Measurements from ENCODE around the gene OR4K5.
"Not testable (repeated sequence)": the region's sequence is repeated elsewhere in the genome, so short reads cannot be mapped to it uniquely, and the experiment has no call there.

OR4K5 gene, protein sequence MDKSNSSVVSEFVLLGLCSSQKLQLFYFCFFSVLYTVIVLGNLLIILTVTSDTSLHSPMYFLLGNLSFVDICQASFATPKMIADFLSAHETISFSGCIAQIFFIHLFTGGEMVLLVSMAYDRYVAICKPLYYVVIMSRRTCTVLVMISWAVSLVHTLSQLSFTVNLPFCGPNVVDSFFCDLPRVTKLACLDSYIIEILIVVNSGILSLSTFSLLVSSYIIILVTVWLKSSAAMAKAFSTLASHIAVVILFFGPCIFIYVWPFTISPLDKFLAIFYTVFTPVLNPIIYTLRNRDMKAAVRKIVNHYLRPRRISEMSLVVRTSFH

DNA sequence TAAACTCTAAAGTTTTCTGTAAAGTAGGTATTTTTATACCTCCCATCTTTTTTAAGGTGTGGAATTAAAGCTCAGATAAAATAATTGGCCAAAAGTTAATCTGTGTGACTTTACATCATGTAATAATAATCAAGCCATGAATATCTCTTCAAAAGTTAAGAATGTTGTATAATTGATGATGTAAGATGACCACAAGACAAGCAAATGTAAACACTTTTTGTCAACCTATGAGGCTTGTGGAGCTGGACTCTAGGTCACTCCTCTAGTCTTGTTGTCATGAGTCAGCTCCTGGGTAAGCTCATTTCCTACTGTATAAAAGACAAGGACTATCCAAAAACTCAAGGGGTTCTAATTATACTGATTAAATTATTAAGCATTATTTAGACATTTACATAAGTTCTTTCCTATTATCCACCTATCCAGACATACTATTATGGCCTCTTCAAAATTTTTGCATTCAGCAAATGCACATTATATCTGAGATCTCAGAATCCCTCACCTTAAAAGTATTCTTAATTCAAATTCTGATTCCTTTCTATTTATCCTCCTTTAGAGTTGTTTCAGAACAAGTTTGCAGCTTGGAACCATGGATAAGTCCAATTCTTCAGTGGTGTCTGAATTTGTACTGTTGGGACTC lies at the start of gene OR4K5:
TSS of gene OR4K5 (plus strand) at position 587 of the 637 bp plus-strand sequence. CDS start at position 587, 0 bp downstream.
- no peak for DNase-seq

DNA sequence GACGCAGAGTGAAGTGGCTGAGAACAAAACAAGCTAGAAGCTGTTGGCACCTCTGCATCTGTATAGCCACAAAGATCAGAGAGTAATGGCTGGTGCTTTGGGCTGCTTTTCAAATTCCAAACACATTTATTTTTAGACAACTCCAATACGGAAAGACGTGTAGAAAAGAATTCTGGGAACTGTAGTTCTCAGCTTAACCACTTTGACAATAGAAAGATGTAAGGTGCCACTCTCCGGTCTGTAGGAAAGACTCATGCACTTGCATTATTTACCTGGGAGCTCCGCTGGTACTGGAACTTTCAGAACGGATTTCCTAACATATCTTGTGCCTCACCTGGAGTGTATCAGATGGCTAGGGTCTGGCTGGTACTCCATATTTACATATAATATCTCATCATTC lies 47.2 kb upstream of the OR4K5 start:
- no peak for DNase-seq

DNA sequence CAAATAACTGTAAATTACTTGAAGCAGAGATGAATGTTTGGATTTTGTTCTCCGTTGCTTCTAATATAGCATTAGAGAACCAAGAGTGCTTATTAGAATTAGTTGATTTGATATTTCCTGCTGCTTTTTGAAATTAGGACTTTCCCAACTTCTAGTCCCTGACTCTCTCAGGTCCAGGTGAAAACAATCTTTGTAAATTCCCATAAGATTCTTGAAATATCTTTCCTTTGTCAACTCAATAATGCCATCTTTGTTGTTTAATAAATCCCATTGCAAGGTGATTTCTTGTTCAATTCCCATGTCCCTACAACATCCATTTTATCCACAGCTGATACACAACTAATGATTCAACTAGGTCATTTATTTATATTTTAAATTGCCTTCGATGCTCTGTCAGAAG lies 45.6 kb upstream of the OR4K5 start, which contains the start of gene OR4K2:
TSS of gene OR4K2 (plus strand) at position 301 of the 400 bp plus-strand sequence. CDS start 1,126 bp downstream, outside the sequence.
- DNase-seq = no peak

DNA sequence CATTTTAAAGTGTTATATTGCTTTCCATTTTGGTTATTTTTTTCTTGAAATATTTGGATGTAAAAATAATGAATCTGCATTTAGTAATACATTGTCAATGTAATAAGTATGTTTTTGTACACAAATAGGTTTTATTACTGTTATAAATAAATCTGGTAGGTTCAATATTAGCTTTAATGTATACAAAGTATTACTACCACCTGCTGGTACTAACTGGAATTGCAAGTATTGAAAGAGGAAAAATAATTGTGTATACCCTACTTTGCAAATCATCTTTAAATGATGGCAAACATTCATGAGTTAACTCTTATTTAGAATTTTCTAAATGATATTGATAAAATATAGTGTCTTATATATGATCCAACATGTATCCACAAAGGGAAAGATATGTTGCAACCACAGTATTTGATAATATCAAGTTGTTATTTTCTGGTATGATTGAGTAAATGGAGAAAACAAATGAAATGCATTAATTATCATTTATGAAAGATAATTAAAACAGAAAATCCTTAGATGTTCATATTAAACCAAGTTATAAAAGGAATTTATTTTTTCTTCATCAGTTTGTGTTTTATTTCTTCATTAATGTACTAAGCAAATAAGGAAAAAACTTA lies 42.3 kb upstream of the OR4K5 start:
- peak; percentile 24 for DNase-seq

DNA sequence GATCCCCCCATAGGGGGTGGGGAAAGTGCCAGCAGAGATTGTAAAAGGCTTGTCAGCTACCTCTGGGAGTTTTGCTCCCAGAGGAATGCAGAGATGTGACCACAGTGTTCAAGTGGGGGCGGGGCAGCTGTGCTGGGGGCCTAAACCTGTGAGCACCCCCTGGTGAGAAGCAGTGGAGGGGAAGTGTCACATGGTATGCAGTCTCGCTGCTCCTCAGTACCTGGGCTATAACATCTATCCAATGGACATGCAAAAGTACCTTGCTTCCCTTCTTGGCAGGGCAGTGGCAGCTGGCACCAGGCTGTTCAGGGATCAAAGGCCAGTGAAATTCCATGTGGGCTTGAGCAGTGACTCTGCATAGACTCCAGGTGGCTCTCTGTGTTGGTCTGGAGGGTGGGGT lies 25.1 kb upstream of the OR4K5 start:
- no peak for DNase-seq

DNA sequence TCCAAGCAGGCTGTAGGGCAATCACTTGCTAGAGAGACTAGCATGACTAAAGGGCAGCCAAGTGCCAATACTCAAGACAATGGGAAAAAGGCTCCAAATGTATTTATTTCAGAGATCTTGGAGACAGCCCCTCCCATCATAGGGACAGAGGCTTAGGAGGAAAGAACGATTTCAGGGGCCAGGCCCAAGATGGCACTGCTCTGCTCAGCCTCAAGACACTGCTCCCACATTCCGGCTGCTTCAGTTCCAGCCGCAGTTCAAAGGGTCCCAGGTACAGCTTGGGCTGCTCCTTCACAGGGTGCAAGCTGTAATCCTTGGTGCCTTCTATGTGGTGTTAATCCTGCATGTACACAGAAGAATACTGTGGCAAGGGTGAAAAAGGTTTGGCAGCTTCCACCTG lies 19.4 kb upstream of the OR4K5 start:
- no peak for DNase-seq

DNA sequence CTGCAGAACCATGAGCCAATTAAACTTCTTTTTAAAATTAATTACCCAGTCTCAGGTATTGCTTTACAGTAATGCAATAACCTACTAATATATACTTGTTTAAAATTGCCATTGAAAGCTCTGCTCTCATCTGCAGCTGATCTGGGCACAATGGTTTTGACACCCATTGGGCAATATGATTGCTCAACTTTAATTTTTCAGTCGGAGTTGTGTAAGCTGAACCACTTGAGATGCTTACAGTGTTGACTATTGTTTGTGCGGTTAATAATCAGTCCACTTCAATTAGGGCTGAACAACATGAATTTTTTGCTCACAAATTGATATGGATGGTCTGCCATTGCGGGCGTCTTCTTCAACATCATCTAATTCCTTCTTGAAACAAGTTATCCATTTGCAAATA lies 18.0 kb upstream of the OR4K5 start:
- no peak for DNase-seq

DNA sequence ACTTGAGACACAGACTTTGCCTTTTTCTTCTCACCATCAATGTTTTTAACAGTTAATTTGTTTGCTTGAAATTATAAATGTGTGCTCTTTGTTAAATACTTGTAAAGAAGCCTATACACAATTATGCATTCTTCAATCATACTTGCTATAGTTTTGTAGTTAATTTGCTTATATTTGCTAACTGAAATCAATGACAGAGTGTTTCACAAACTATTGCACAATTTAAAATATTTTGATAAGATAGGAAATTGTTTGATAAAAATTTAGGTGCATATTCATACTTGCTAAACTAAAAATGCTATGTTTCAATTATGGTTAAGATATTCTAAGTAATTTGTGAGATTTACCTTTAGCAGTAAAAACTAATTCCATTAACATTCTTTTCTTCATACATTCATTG lies 13.7 kb upstream of the OR4K5 start:
- no peak for DNase-seq

DNA sequence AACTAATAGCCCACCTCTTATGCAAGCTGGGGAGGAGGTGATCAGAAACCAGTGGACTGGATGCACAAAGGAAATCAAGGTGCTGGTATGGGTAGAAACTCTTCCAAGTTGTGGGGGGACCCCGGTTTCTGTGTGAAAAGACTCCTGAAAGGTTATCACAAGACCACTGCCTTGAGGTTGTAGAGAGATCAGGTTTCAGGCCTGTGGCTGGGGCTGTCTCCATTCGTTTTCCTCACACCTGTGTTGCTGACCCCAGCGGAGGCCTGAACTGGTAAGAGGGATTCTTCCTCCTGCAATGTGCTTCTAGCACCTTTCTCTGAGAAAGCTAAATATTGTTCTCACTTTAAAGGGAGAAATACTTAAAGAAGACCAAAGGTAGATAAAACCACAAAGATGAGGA lies 9.3 kb upstream of the OR4K5 start:
- no peak for DNase-seq

DNA sequence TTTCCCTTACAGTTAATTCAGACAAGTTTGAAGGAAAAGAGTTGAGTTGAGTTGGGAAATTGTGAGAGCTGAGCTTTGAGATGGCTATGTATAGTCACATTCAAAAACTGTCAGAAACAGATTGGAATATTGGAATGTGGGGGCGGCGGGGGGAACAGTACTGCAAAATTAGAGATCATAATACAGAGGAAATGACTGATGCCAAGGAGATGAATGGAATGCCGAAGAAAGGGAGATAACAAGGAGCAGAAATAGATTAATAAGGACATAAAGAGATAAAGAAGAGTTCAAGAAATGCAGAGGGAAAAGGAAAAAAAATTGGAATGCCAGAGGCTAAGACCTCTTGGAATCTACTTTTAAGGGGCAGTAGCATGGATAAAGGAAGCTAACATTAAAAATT lies 3.2 kb upstream of the OR4K5 start:
- DNase-seq = no peak

DNA sequence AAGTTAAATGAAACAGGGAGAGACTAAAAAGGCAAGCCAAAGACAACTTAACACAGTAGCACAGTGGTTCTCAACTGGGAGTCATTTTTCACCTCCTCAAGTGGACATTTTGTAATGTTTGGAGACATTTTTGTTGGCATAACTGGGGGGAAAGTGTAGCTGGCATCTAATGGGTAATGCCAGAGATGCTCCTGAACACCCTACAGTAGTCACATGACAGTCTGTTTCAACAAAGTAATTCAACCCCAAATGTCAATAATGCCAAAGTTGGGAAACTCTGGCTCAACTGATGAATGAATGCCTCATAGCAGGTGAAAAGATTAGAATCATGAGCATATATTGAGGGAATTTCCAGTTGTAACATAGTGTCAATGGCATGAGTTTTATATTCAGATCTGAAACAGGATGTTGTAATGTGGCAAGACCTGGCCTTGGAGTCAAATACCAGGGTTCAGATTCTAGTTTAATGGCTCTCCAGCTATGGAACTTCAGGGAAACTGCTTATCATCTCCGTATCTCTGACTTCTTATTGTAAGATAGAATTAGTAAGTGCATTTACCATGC lies 2.4 kb upstream of the OR4K5 start:
- DNase-seq = no peak

DNA sequence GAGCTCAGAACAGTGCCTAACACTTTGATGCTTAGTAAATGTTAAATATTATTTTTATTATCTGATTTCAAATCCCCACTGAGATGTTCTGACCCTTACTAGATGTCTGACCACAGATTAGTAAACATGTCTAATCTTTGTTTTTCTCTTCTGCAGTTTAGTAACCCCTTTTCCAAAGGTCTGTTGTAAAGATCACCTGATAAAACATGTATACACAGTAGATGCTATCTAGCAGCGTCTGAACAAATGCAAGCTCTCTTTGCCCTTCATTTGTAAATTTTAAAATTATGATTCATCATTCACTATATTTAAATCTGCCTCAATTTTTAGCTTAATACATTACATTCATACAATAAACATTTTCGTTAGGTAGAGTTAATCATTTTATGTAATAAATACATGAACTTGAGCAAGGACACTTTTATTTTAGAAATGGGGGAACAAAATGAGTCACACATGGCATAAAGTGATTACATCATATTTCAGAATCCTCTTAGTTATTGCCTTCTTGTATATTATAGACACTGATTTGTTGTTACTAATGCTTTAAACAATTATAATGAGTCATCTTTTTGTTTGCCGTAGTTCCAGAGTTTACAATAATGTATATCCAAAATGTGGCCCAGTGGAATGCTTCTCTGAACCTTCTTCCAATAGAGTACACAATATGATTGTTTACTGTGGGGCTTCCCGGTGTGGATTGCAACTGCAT lies 1.7 kb upstream of the OR4K5 start:
- DNase-seq = no peak

DNA sequence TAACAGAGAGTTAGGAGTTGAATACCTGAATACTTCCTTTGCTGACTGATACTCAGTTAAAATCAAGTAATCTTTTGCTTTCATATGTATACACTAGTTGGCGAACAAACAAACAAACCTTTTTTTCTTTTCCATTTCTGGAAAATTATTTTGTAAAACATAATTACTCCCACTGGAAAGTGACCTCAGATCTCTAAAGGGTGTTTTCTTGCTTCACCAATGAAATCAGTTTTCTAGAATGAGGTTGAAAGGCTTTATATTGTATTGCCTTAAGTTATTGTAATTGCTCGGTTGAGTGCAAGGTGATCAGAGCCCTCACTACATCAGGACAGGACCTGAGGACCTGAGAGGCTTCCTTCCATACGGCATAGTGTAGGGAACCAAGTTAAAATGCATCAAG lies 10.2 kb downstream of the OR4K5 start, which contains the start of gene OR4K1:
TSS of gene OR4K1 (plus strand) at position 301 of the 400 bp plus-strand sequence. CDS start 4,750 bp downstream, outside the sequence.
- no peak for DNase-seq

DNA sequence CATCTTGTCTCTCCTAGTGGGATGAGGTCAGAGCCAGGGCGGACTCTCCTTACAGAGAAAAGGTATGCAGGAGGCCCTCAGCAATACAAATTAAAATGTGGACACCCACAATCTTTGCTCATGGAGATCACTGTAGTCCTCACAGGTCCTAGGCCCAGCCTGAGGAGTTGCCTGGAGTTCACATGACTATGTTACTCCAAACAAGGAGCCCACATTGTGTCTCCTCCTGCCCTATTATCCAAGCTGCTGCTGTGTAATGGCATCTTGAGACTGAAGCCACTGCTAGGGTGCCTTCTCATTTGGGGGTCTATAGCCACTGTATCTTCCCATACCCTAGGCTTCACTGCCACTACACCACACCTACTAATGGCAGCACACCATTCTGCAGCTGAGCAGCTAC lies 21.3 kb downstream of the OR4K5 start:
- DNase-seq = no peak

DNA sequence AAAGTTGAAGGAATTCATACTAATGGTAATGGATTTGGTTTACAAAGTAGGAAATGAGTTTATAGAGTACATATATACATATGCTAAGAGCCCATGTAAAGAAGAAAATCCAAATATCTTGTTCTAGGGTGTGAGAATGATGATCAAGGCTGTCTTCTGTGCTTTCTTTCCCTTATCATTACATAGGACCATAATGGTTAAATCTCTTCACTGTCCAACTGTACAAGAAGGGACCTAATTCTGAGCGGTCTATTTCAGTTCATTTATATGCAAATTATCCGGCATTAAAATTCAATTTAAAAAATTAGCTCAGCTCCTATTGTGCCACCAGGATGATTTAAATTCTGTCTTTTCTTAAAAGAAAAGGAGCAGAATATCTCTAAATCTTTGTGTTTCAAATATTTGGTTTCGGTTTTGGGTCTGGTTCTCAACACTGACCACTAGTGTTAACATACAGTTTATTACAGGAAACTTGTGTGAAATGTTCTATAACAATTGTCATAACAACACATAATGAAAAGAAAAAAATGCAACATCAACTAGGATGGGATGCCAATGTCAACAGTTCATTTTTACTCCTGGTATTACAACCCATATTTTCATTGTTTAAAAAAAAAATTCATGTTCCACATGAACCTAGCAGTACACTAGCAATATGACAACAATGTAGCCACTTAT lies 27.1 kb downstream of the OR4K5 start:
- no peak for DNase-seq

DNA sequence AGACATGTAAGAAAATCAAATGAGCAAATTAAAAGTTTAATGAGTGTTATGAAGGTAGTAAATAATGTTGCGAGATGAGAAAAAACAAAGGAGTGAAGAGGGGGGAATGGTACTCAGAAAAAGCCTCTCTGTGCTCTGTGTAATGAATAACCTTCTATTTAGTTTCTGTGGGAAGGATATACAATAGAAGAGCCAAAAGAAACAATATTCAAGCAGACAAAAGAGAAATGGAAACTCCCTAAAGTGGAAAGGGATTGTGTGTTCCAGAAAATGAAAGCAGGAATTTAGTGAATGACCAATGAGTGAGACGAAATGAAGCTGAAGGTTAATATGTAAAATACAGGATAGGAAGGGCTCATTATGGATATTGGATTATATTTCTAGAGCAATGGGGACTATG lies 28.8 kb downstream of the OR4K5 start:
- no peak for DNase-seq

DNA sequence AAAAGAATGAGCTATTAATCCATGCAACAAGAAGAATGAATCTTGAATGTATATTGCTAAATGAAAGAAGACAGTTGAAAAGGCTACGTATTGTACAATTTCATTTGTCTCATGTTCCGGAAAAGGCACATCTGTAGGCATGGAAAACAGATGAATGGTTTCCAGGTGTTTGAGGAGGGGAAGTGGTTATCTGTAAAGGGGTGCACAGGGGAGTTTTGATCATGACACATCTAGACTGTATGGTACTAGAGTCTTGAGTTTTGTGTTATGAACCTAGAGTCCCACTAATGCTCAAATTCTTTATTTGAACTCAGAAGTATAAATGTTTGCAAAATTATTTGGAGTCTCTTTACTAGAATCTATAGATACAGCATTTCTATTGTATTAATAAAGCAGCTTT lies 49.3 kb downstream of the OR4K5 start:
- DNase-seq = not testable (repeated sequence)
